H9 (cell line): Measurements from ENCODE around the gene FAM53B. TPM values are rescaled to one million over a fixed set of nuclear protein-coding genes. Genes with fewer than 3 reads are reported as not detected.

Source experiments
- DNase-seq: peaks from one replicate; pipeline ENCODE4 v3.0.0-alpha.2; 2017
- H2AFZ ChIP-seq: one replicate; pipeline ENCODE4 v1.6.1; 2013; ENCODE audit warnings: mild to moderate bottlenecking, low read length, control low read depth, moderate library complexity
- H2AK5ac ChIP-seq: 2 replicates; pipeline ENCODE4 v1.6.1; 2013; ENCODE audit warnings: low read length, control low read depth, mixed read lengths; ENCODE audit not compliant: insufficient read length
- H2BK120ac ChIP-seq: one replicate; pipeline ENCODE4 v1.6.1; 2013; ENCODE audit warnings: low read depth, mild to moderate bottlenecking, low read length, control low read depth, inconsistent platforms; ENCODE audit not compliant: poor library complexity, severe bottlenecking
- H2BK12ac ChIP-seq: 2 replicates; pipeline ENCODE4 v1.6.1; 2013; ENCODE audit warnings: low read length, control low read depth, mixed read lengths, low read depth; ENCODE audit not compliant: insufficient read length
- H2BK15ac ChIP-seq: 2 replicates; pipeline ENCODE4 v1.6.1; 2013; ENCODE audit warnings: low read depth, low read length, control low read depth
- H2BK20ac ChIP-seq: one replicate; pipeline ENCODE4 v1.6.1; 2013; ENCODE audit warnings: low read depth, mild to moderate bottlenecking, low read length, control low read depth, inconsistent platforms; ENCODE audit not compliant: poor library complexity, severe bottlenecking
- H2BK5ac ChIP-seq: 2 replicates; pipeline ENCODE4 v1.6.1; 2013; ENCODE audit warnings: low read length, control low read depth, mixed read lengths; ENCODE audit not compliant: insufficient read length
- H3K14ac ChIP-seq: 2 replicates; pipeline ENCODE4 v1.6.1; 2013; ENCODE audit warnings: low read length, control low read depth; ENCODE audit not compliant: insufficient read depth
- H3K18ac ChIP-seq: 2 replicates; pipeline ENCODE4 v1.6.1; 2013; ENCODE audit warnings: low read depth, mild to moderate bottlenecking, mixed read lengths, low read length, control low read depth; ENCODE audit not compliant: insufficient read length
- H3K23ac ChIP-seq: 2 replicates; pipeline ENCODE4 v1.6.1; 2013; ENCODE audit warnings: low read length, control low read depth, mixed read lengths, low read depth; ENCODE audit not compliant: insufficient read length
- H3K23me2 ChIP-seq: 2 replicates; pipeline ENCODE4 v1.6.1; 2013; ENCODE audit warnings: low read depth, mild to moderate bottlenecking, mixed read lengths, low read length, control low read depth; ENCODE audit not compliant: insufficient read length, poor library complexity, severe bottlenecking
- H3K27ac ChIP-seq: 2 replicates; pipeline ENCODE4 v1.5.1; 2013; ENCODE audit warnings: low read length, control low read depth, mixed read lengths, low read depth; ENCODE audit not compliant: insufficient read length
- H3K27me3 ChIP-seq: 2 replicates; pipeline ENCODE4 v1.6.1; 2013; ENCODE audit warnings: low read length, control low read depth, inconsistent platforms; ENCODE audit not compliant: insufficient read depth
- H3K4ac ChIP-seq: 2 replicates; pipeline ENCODE4 v1.6.1; 2013; ENCODE audit warnings: low read depth, mild to moderate bottlenecking, control low read depth, inconsistent platforms, low read length, moderate library complexity
- H3K4me1 ChIP-seq: 2 replicates; pipeline ENCODE4 v1.6.1; 2013; ENCODE audit warnings: low read length, control low read depth, inconsistent platforms; ENCODE audit not compliant: insufficient read depth
- H3K4me2 ChIP-seq: 2 replicates; pipeline ENCODE4 v1.6.1; 2013; ENCODE audit warnings: low read length, control low read depth, mixed read lengths; ENCODE audit not compliant: insufficient read length, insufficient read depth
- H3K56ac ChIP-seq: 2 replicates; pipeline ENCODE4 v1.6.1; 2013; ENCODE audit warnings: low read depth, mild to moderate bottlenecking, mixed read lengths, low read length, control low read depth; ENCODE audit not compliant: insufficient read length
- H3K79me1 ChIP-seq: 2 replicates; pipeline ENCODE4 v1.6.1; 2013; ENCODE audit warnings: low read depth, mild to moderate bottlenecking, moderate library complexity, low read length, control low read depth, inconsistent platforms; ENCODE audit not compliant: insufficient read depth, poor library complexity, severe bottlenecking
- H3K79me2 ChIP-seq: 2 replicates; pipeline ENCODE4 v1.6.1; 2013; ENCODE audit warnings: low read length, control low read depth, inconsistent platforms; ENCODE audit not compliant: insufficient read depth
- H3K9ac ChIP-seq: 2 replicates; pipeline ENCODE4 v1.6.1; 2013; ENCODE audit warnings: low read length, control low read depth, mixed read lengths; ENCODE audit not compliant: insufficient read length; ENCODE audit errors: extremely low read depth
- H3K9me3 ChIP-seq: one replicate; pipeline ENCODE4 v1.6.1; 2013; ENCODE audit warnings: low read depth, low read length, inconsistent platforms; ENCODE audit not compliant: control insufficient read depth
- H3T11ph ChIP-seq: one replicate; pipeline ENCODE4 v1.6.1; 2013; ENCODE audit warnings: mild to moderate bottlenecking, low read length, control low read depth, inconsistent platforms
- H4K20me1 ChIP-seq: one replicate; pipeline ENCODE4 v1.6.1; 2013; ENCODE audit not compliant: control insufficient read depth, insufficient read length, insufficient read depth
- H4K5ac ChIP-seq: 2 replicates; pipeline ENCODE4 v1.6.1; 2013; ENCODE audit warnings: low read depth, mild to moderate bottlenecking, mixed read lengths, low read length, control low read depth; ENCODE audit not compliant: insufficient read length
- H4K8ac ChIP-seq: replicated peaks from 2 replicates; pipeline ENCODE4 v1.6.1; 2013; ENCODE audit warnings: low read length, control low read depth, mixed read lengths, low read depth; ENCODE audit not compliant: insufficient read length
- H4K91ac ChIP-seq: 2 replicates; pipeline ENCODE4 v1.6.1; 2013; ENCODE audit warnings: low read depth, mild to moderate bottlenecking, moderate library complexity, mixed read lengths, low read length, control low read depth; ENCODE audit not compliant: insufficient read length
- H3K27ac Mint-ChIP-seq, 3 experiments: 2 replicates in 2 of 3; 3 replicates in 1 of 3; pipeline ENCODE4 v1.8.0; 2020 to 2021; ENCODE audit warnings: mixed read lengths in 3 of 3, mild to moderate bottlenecking in 1 of 3, moderate library complexity in 1 of 3
- H3K27me3 Mint-ChIP-seq: 2 replicates; pipeline ENCODE4 v1.8.0; 2021; ENCODE audit warnings: low read depth, mild to moderate bottlenecking, moderate library complexity, mixed read lengths
- H3K36me3 Mint-ChIP-seq, 3 experiments: 2 replicates in 2 of 3; 3 replicates in 1 of 3; pipeline ENCODE4 v1.8.0; 2020 to 2021; ENCODE audit warnings: low read depth in 3 of 3, mixed read lengths in 3 of 3; ENCODE audit not compliant: insufficient read depth in 1 of 3
- H3K4me1 Mint-ChIP-seq, 2 experiments: 2 replicates each; pipeline ENCODE4 v1.8.0; 2020; ENCODE audit warnings: mixed read lengths in 2 of 2
- H3K4me3 Mint-ChIP-seq, 2 experiments: 2 replicates in 1 of 2; 3 replicates in 1 of 2; pipeline ENCODE4 v1.8.0; 2020 to 2021; ENCODE audit warnings: mild to moderate bottlenecking in 2 of 2, mixed read lengths in 2 of 2, moderate library complexity in 1 of 2
- H3K9me3 Mint-ChIP-seq, 2 experiments: 2 replicates in 1 of 2; 3 replicates in 1 of 2; pipeline ENCODE4 v1.8.0; 2020; ENCODE audit warnings: mild to moderate bottlenecking in 2 of 2, mixed read lengths in 2 of 2, moderate library complexity in 1 of 2
- CTCF ChIP-seq: fragments of 200-600 bp; sonication (generic); conservative IDR thresholded peaks from 3 replicates; pipeline ENCODE4 v1.8.0; 2021; ENCODE audit warnings: antibody characterized with exemption, mild to moderate bottlenecking
- WGBS: extraction: QIAGEN DNeasy Blood & Tissue Kit; methylation state at CpG from one replicate; pipeline ENCODE4 v1.1.7; 2013; ENCODE audit warnings: missing lambda C conversion rate, low lambda C conversion rate, mixed read lengths; ENCODE audit not compliant: insufficient read length; ENCODE audit errors: extremely low coverage; 5-methylcytosine and 5-hydroxymethylcytosine counted together
- total RNA-seq: library from RNA; stranded (reverse); gene quantifications from 2 replicates; pipeline ENCODE4 v1.2.1, GENCODE V29; 2021

The FAM53B gene
- total RNA-seq, 1 experiment from 2014 or later: 11.5 TPM

- DNase-seq: no peak
- H3K79me2 ChIP-seq: no peaks in the 10 kb centered on the region
- H4K20me1 ChIP-seq: peaks cover 2% of the 10 kb centered on the region
These were observed 12.6 kb downstream of the FAM53B start for GRCh38 chr10:124731551-124731950.

More at GRCh38 chr10:124731551-124731950, 12.6 kb downstream of the FAM53B start:
- Mint-ChIP-seq H3K27me3 (peaks cover 1% of the 10 kb centered on the region), H3K36me3 (peaks cover 0 to 5% (median 2%) of the 10 kb centered on the region in 3 experiments; a peak in 5 of 7 replicates), H3K27ac (no peak overlapping the region), H3K9me3 (no peaks in the 10 kb centered on the region; a peak in 1 of 5 replicates), H3K4me3 (no peak overlapping the region), H3K4me1 (peaks cover 17 to 24% of the 10 kb centered on the region in 2 experiments)
- Histone ChIP-seq H3K4me1 (no peaks in the 10 kb centered on the region), H2BK5ac (no peak overlapping the region), H3K27ac (no peak overlapping the region), H3K79me1 (no peaks in the 10 kb centered on the region), H2AK5ac (no peak overlapping the region), H3K9ac (no peak overlapping the region), H3K56ac (no peak overlapping the region), H4K8ac (no peak overlapping the region), H2BK20ac (no peak overlapping the region), H3T11ph (no peak overlapping the region), H3K23ac (no peak overlapping the region), H3K27me3 (no peaks in the 10 kb centered on the region), H2BK12ac (no peak overlapping the region), H2BK15ac (no peak overlapping the region), H3K23me2 (no peaks in the 10 kb centered on the region), H3K4ac (no peak overlapping the region), H3K14ac (no peak overlapping the region), H3K4me2 (no peak overlapping the region), H2AFZ (no peak overlapping the region), H3K9me3 (no peaks in the 10 kb centered on the region), H4K5ac (no peak overlapping the region), H4K91ac (no peak overlapping the region), H2BK120ac (no peak overlapping the region), H3K18ac (no peak overlapping the region)
- TF ChIP-seq CTCF: no peak
- WGBS: no CpG with 5 or more reads among the region's 9 CpGs
